Neural cell (in vitro differentiated cells): ENCODE measurements around the gene ANKS1B. TPM values are rescaled to one million over a fixed set of nuclear protein-coding genes. Genes with fewer than 3 reads are reported as not detected.

Experiments
- H2AFZ ChIP-seq: fragments of 200-600, 300-800 bp; sonication (generic), shearing (Covaris generic); 2 replicates; pipeline ENCODE4 v1.6.0; 2014; ENCODE audit warnings: low read depth, mild to moderate bottlenecking, antibody characterized with exemption, low read length, moderate library complexity
- H3F3A ChIP-seq: fragments of 200-600 bp; shearing (Covaris generic); 2 replicates; pipeline ENCODE4 v1.6.1; 2016; ENCODE audit warnings: mild to moderate bottlenecking, moderate library complexity, mixed read lengths, antibody characterized with exemption, low read length; ENCODE audit not compliant: insufficient read depth, poor library complexity, severe bottlenecking
- H3K27ac ChIP-seq: fragments of 200-600, 300-800 bp; sonication (generic), shearing (Covaris generic); 2 replicates; pipeline ENCODE4 v1.5.1; 2014; ENCODE audit warnings: mild to moderate bottlenecking, low read length, moderate library complexity
- H3K27me3 ChIP-seq: fragments of 300-800, 200-600 bp; sonication (generic), shearing (Covaris generic); 2 replicates; pipeline ENCODE4 v1.6.0; 2014; ENCODE audit warnings: mild to moderate bottlenecking, low read depth, low read length, moderate library complexity; ENCODE audit not compliant: insufficient read depth
- H3K36me3 ChIP-seq: fragments of 300-800, 200-600 bp; sonication (generic), shearing (Covaris generic); 2 replicates; pipeline ENCODE4 v1.5.1; 2014; ENCODE audit warnings: mild to moderate bottlenecking, antibody characterized with exemption, low read length, moderate library complexity; ENCODE audit not compliant: insufficient read depth
- H3K4me2 ChIP-seq: fragments of 300-800, 200-600 bp; sonication (generic), shearing (Covaris generic); 2 replicates; pipeline ENCODE4 v1.6.0; 2014; ENCODE audit warnings: mild to moderate bottlenecking, low read length
- H3K4me3 ChIP-seq: fragments of 300-800, 200-600 bp; sonication (generic), shearing (Covaris generic); 2 replicates; pipeline ENCODE4 v1.5.1; 2014; ENCODE audit warnings: mild to moderate bottlenecking, low read length, moderate library complexity
- H3K79me2 ChIP-seq: fragments of 200-600 bp; shearing (Covaris generic); replicated peaks from 2 replicates; pipeline ENCODE4 v1.6.0; 2014; ENCODE audit warnings: mild to moderate bottlenecking, low read length, moderate library complexity; ENCODE audit not compliant: insufficient read depth
- H3K9ac ChIP-seq: fragments of 300-800, 200-600 bp; sonication (generic), shearing (Covaris generic); 2 replicates; pipeline ENCODE4 v1.6.1; 2016; ENCODE audit warnings: mild to moderate bottlenecking, low read length, mixed read lengths
- H3K9me2 ChIP-seq: fragments of 200-600 bp; shearing (Covaris generic); 2 replicates; pipeline ENCODE4 v1.6.1; 2016; ENCODE audit warnings: mild to moderate bottlenecking, low read length, mixed read lengths; ENCODE audit not compliant: insufficient read depth
- H3K9me3 ChIP-seq: fragments of 200-600, 300-800 bp; sonication (generic), shearing (Covaris generic); 2 replicates; pipeline ENCODE4 v1.6.1; 2016; ENCODE audit warnings: mild to moderate bottlenecking, mixed run types, low read length, moderate library complexity, mixed read lengths
- H4K20me1 ChIP-seq: fragments of 200-600 bp; shearing (Covaris generic); 2 replicates; pipeline ENCODE4 v1.6.1; 2016; ENCODE audit warnings: mild to moderate bottlenecking, mixed run types; ENCODE audit not compliant: insufficient read depth
- CTCF ChIP-seq: fragments of 450-650 bp; IDR thresholded peaks from 2 replicates; pipeline ENCODE4 v1.5.1; 2014; ENCODE audit warnings: antibody characterized with exemption, mild to moderate bottlenecking, moderate library complexity; ENCODE audit not compliant: poor library complexity, severe bottlenecking
- EZH2 ChIP-seq: fragments of 200-600, 300-800 bp; shearing (Covaris generic), sonication (generic); IDR thresholded peaks from 2 replicates; pipeline ENCODE4 v1.6.1; 2014; ENCODE audit warnings: antibody characterized with exemption, low read length, borderline replicate concordance, mild to moderate bottlenecking; ENCODE audit not compliant: insufficient read depth, poor library complexity, severe bottlenecking
- POLR2AphosphoS5 ChIP-seq: IDR thresholded peaks from 2 replicates; pipeline ENCODE4 v1.6.1; 2012
- RAD21 ChIP-seq: fragments of 450-650 bp; conservative IDR thresholded peaks from 2 replicates; pipeline ENCODE4 v1.6.1; 2014; ENCODE audit warnings: antibody characterized with exemption, mild to moderate bottlenecking, moderate library complexity
- REST ChIP-seq: IDR thresholded peaks from 2 replicates; pipeline ENCODE4 v1.6.1; 2012; ENCODE audit warnings: borderline replicate concordance
- SMC3 ChIP-seq: fragments of 450-650 bp; conservative IDR thresholded peaks from 2 replicates; pipeline ENCODE4 v1.6.1; 2014; ENCODE audit warnings: antibody characterized with exemption, mild to moderate bottlenecking, moderate library complexity; ENCODE audit not compliant: poor library complexity
- TAF1 ChIP-seq: IDR thresholded peaks from 2 replicates; pipeline ENCODE4 v1.6.1; 2012; ENCODE audit warnings: low read depth
- polyA plus RNA-seq: library from polyadenylated mRNA; depleted of rRNA; stranded (reverse); fragments of >200 nt; gene quantifications from 2 replicates; pipeline ENCODE4 v1.2.3, GENCODE V29; 2014

ANKS1B gene
- polyA plus RNA-seq, 1 donor from 2014 or later = 65.6 TPM

- H3K36me3 ChIP-seq = no peaks in the 10 kb centered on the region
- TF ChIP-seq REST (no peak), RAD21 (no peak), EZH2 (no peak), CTCF (no peak)
- peaks cover 10% of the 10 kb centered on the region for H3K9me3 ChIP-seq
- H3F3A ChIP-seq = no peaks in the 10 kb centered on the region
- H4K20me1 ChIP-seq = no peaks in the 10 kb centered on the region
- no peak overlapping the region for H3K9ac ChIP-seq
- H3K79me2 ChIP-seq = no peaks in the 10 kb centered on the region
- H3K27ac ChIP-seq = no peak overlapping the region
- H3K4me3 ChIP-seq = no peak overlapping the region
- no peak overlapping the region for H2AFZ ChIP-seq
- no peaks in the 10 kb centered on the region for H3K9me2 ChIP-seq
- no peak overlapping the region for H3K4me2 ChIP-seq
- H3K27me3 ChIP-seq = no peaks in the 10 kb centered on the region
Observed at GRCh38 chr12:99049774-99050173, 935.0 kb downstream of the ANKS1B start.

GRCh38 chr12:99045158-99045557 lies 939.6 kb downstream of the ANKS1B start:
- Histone ChIP-seq H2AFZ (no peak overlapping the region), H3K79me2 (no peaks in the 10 kb centered on the region), H4K20me1 (no peaks in the 10 kb centered on the region), H3K27me3 (no peaks in the 10 kb centered on the region), H3F3A (no peaks in the 10 kb centered on the region), H3K4me3 (no peak overlapping the region), H3K9me3 (peaks cover 10% of the 10 kb centered on the region), H3K9me2 (no peaks in the 10 kb centered on the region), H3K27ac (no peak overlapping the region), H3K9ac (no peak overlapping the region), H3K4me2 (no peak overlapping the region), H3K36me3 (no peaks in the 10 kb centered on the region)
- TF ChIP-seq POLR2AphosphoS5 = no peak
- no peak for TF ChIP-seq SMC3
- TF ChIP-seq TAF1 = no peak
- TF ChIP-seq REST = no peak
- TF ChIP-seq CTCF = no peak
